Measurements from ENCODE around the gene ELANE.

DNA sequence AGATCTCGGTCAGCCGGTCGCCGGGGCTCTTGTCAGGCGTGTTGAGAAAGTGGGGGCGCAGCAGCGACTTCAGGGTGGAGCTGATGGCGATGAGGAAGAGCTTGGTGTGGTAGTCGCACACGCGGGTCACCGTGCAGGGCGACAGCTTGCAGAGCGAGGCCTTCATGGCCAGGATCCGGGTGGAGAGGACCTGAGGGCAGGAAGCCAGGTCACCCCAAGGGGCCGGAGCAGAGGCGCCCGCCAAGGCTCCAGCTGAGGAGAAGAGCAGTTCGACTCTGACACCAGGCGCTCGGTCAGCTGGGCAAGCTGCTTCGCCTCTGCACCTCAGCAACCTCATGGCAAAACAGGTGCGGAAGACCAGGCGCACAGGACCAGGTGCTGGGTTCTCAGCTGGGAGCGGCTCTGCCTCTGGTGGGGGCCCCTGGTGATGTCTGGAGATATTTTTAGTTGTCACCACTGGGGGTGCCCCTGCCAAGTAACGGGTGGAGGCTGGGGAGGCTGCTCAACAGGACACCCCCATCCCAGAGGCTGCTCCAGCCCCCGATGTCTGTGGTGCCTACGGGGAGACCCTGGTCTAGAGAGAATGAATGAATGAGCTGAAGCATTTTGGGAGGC lies 23.3 kb downstream of the ELANE start:
- TF ChIP-seq, protein P1, sequence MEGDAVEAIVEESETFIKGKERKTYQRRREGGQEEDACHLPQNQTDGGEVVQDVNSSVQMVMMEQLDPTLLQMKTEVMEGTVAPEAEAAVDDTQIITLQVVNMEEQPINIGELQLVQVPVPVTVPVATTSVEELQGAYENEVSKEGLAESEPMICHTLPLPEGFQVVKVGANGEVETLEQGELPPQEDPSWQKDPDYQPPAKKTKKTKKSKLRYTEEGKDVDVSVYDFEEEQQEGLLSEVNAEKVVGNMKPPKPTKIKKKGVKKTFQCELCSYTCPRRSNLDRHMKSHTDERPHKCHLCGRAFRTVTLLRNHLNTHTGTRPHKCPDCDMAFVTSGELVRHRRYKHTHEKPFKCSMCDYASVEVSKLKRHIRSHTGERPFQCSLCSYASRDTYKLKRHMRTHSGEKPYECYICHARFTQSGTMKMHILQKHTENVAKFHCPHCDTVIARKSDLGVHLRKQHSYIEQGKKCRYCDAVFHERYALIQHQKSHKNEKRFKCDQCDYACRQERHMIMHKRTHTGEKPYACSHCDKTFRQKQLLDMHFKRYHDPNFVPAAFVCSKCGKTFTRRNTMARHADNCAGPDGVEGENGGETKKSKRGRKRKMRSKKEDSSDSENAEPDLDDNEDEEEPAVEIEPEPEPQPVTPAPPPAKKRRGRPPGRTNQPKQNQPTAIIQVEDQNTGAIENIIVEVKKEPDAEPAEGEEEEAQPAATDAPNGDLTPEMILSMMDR (IDR thresholded peaks at IDR 0.05), result no peak
- no peak for TF ChIP-seq POLR2A (IDR thresholded peaks at IDR 0.05)
